WTC11 (cell line): Measurements from ENCODE around the gene SPX.

Source experiments
- AFF4 ChIP-seq: sonication (generic); formaldehyde crosslinking; IDR thresholded peaks from 2 replicates; pipeline ENCODE4 v1.8.1; 2023; ENCODE audit warnings: mild to moderate bottlenecking, missing genetic modification reagents, borderline replicate concordance
- CTCF ChIP-seq: fragments of 200-600 bp; IDR thresholded peaks from 2 replicates; pipeline ENCODE4 v1.8.0; 2022; ENCODE audit warnings: antibody characterized with exemption
- E2F1 ChIP-seq: sonication (generic); formaldehyde crosslinking; IDR thresholded peaks from 2 replicates; pipeline ENCODE4 v1.8.0; 2022; ENCODE audit warnings: mild to moderate bottlenecking, missing genetic modification reagents
- FOXP4 ChIP-seq: sonication (generic); formaldehyde crosslinking; IDR thresholded peaks from 2 replicates; pipeline ENCODE4 v1.8.0; 2022; ENCODE audit warnings: mild to moderate bottlenecking, missing genetic modification reagents
- IRF1 ChIP-seq: sonication (generic); formaldehyde crosslinking; IDR thresholded peaks from 2 replicates; pipeline ENCODE4 v1.8.0; 2023; ENCODE audit warnings: missing genetic modification reagents
- MLX ChIP-seq: sonication (generic); formaldehyde crosslinking; IDR thresholded peaks from 2 replicates; pipeline ENCODE4 v1.8.1; 2023; ENCODE audit warnings: mild to moderate bottlenecking, missing genetic modification reagents, moderate library complexity
- NR2C2 ChIP-seq: sonication (generic); formaldehyde crosslinking; IDR thresholded peaks from 2 replicates; pipeline ENCODE4 v1.8.0; 2022; ENCODE audit warnings: mild to moderate bottlenecking, missing genetic modification reagents
- STAT6 ChIP-seq: sonication (generic); formaldehyde crosslinking; conservative IDR thresholded peaks from 2 replicates; pipeline ENCODE4 v1.8.1; 2023; ENCODE audit warnings: mild to moderate bottlenecking, low read depth, missing genetic modification reagents, moderate library complexity
- ZBTB43 ChIP-seq: sonication (generic); formaldehyde crosslinking; IDR thresholded peaks from 2 replicates; pipeline ENCODE4 v1.8.1; 2023; ENCODE audit warnings: mild to moderate bottlenecking, missing genetic modification reagents

- TF ChIP-seq MLX (CRISPR knock-in tag) = no peak
- no peak for TF ChIP-seq IRF1 (CRISPR knock-in tag)
- no peak for TF ChIP-seq CTCF
- TF ChIP-seq STAT6 = no peak
- TF ChIP-seq E2F1 (CRISPR knock-in tag) = no peak
- TF ChIP-seq FOXP4 (CRISPR knock-in tag) = no peak
- TF ChIP-seq AFF4 (CRISPR knock-in tag) = no peak
- no peak for TF ChIP-seq NR2C2 (CRISPR knock-in tag)
- TF ChIP-seq ZBTB43 (CRISPR knock-in tag) = no peak
These were observed 3.4 kb downstream of the SPX start for GRCh38 chr12:21529456-21529855.
